SK-N-MC (cell line): ENCODE data around the gene MAML2.

Experiments used
- DNase-seq: peaks from one replicate; pipeline ENCODE4 v3.0.0-alpha.2; 2011; ENCODE audit warnings: low read depth, low spot score
- H3K27ac ChIP-seq: fragments of 200-600 bp; sonication (generic); 2 replicates; pipeline ENCODE4 v1.5.1; 2016; ENCODE audit warnings: mixed run types
- H3K36me3 ChIP-seq: fragments of 200-600 bp; sonication (generic); 2 replicates; pipeline ENCODE4 v1.6.1; 2017; ENCODE audit warnings: antibody characterized with exemption, low read length, mixed read lengths; ENCODE audit not compliant: insufficient read depth
- H3K4me3 ChIP-seq: fragments of 200-600 bp; sonication (generic); 2 replicates; pipeline ENCODE4 v1.5.1; 2016
- H3K9ac ChIP-seq: fragments of 200-600 bp; sonication (generic); 2 replicates; pipeline ENCODE4 v1.8.0; 2017; ENCODE audit warnings: mixed run types, mixed read lengths; ENCODE audit not compliant: insufficient read length
- H3K9me3 ChIP-seq: fragments of 200-600 bp; sonication (generic); 2 replicates; pipeline ENCODE4 v1.6.1; 2017; ENCODE audit warnings: low read depth, mild to moderate bottlenecking, antibody characterized with exemption, low read length, moderate library complexity, mixed read lengths
- EZH2 ChIP-seq: fragments of 200-600 bp; sonication (generic); IDR thresholded peaks from one replicate; pipeline ENCODE4 v1.6.1; 2017; ENCODE audit warnings: antibody characterized with exemption
- FOXP2 ChIP-seq: optimal IDR thresholded peaks from 2 replicates; pipeline ENCODE3; 2011; ENCODE audit warnings: mild to moderate bottlenecking, moderate library complexity; ENCODE audit not compliant: insufficient read depth; ENCODE audit errors: extremely low read length, control extremely low read depth
- POLR2AphosphoS5 ChIP-seq: IDR thresholded peaks from 2 replicates; pipeline ENCODE4 v1.6.1; 2012; ENCODE audit warnings: mild to moderate bottlenecking, low read depth, low read length, borderline replicate concordance

MAML2 gene

DNA sequence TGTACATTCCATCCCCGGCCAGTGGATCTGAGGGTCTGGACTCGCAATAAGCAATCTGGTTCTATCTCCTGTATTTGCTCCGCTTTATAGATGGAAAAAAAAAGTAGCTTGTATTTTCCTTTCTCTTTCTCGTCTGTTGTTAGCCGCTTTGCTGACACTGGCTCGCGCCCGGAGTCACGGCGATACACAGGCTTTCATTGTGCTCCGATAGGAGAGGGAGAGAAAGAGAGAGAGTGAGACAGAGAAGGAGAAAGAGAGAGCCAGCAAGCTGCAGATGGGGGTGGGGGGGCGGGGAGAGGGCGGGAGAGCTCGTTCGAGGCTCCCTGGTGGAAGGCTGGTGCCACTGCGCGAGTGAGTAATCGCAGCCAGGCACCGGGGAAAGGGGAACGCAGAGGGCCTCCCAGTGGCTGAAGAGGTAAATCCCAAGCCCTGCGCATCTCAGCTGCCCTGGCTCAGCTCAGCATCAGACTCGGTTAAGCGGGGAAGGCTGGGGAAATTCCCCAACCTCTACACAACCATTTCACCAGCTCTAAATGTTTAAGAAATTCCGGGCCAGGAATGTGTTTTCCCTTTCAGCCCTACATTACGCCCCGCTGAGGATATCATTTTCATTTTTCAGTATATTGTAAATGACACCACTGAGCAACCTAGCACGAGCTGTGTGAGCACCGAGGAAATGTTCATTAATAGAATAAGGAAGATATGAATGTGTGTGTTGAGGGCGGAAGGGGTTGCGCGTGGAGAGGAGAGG is at the start of gene MAML2:
Gene MAML2, minus strand, starts transcription at position 235 of the 751 bp plus-strand sequence. CDS start 1,300 bp downstream, outside the sequence.
- Histone ChIP-seq H3K4me3 (peak within 1 kb of the TSS; percentile 90), H3K27ac (no peak within 1 kb of the TSS), H3K36me3 (no peaks in the 10 kb centered on the region), H3K9ac (peak within 1 kb of the TSS; percentile 70), H3K9me3 (no peaks in the 10 kb centered on the region)
- no peak for TF ChIP-seq FOXP2
- no peak for TF ChIP-seq POLR2AphosphoS5
- TF ChIP-seq EZH2: no peak
- peak; percentile 47 for DNase-seq

- Histone ChIP-seq H3K9me3 (no peaks in the 10 kb centered on the region), H3K27ac (no peak overlapping the region), H3K4me3 (no peak overlapping the region), H3K36me3 (no peaks in the 10 kb centered on the region), H3K9ac (no peak overlapping the region)
- no peak for TF ChIP-seq POLR2AphosphoS5
- no peak for TF ChIP-seq EZH2
- TF ChIP-seq FOXP2: no peak
- DNase-seq: no peak
Observed at GRCh38 chr11:96391698-96392307, 48.8 kb upstream of the MAML2 start.

GRCh38 chr11:96390488-96390792 is 47.4 kb upstream of the MAML2 start:
- H3K9me3 ChIP-seq: no peaks in the 10 kb centered on the region
- H3K4me3 ChIP-seq: peak overlapping the region; percentile 92
- H3K9ac ChIP-seq: peak overlapping the region; percentile 83
- H3K36me3 ChIP-seq: no peaks in the 10 kb centered on the region
- no peak for TF ChIP-seq EZH2
- no peak for TF ChIP-seq POLR2AphosphoS5
- TF ChIP-seq FOXP2: no peak
- DNase-seq: no peak
- no peak overlapping the region for H3K27ac ChIP-seq

GRCh38 chr11:96389720-96390487 is 46.9 kb upstream of the MAML2 start, which contains the start of the genes CCDC82 and JRKL:
Gene CCDC82 (minus strand): TSS chr11:96389912. CDS start chr11:96384747, 5,165 bp downstream.
Gene JRKL (plus strand): TSS chr11:96390013. CDS start chr11:96390650, 637 bp downstream.
- DNase-seq: peak; percentile 30
- Histone ChIP-seq H3K27ac (no peak within 1 kb of the TSS), H3K9ac (peak within 1 kb of the TSS; percentile 83), H3K9me3 (no peaks in the 10 kb centered on the region), H3K4me3 (peak within 1 kb of the TSS; percentile 92), H3K36me3 (no peaks in the 10 kb centered on the region)
- TF ChIP-seq FOXP2 (no peak), POLR2AphosphoS5 (peak; percentile 91)

DNA sequence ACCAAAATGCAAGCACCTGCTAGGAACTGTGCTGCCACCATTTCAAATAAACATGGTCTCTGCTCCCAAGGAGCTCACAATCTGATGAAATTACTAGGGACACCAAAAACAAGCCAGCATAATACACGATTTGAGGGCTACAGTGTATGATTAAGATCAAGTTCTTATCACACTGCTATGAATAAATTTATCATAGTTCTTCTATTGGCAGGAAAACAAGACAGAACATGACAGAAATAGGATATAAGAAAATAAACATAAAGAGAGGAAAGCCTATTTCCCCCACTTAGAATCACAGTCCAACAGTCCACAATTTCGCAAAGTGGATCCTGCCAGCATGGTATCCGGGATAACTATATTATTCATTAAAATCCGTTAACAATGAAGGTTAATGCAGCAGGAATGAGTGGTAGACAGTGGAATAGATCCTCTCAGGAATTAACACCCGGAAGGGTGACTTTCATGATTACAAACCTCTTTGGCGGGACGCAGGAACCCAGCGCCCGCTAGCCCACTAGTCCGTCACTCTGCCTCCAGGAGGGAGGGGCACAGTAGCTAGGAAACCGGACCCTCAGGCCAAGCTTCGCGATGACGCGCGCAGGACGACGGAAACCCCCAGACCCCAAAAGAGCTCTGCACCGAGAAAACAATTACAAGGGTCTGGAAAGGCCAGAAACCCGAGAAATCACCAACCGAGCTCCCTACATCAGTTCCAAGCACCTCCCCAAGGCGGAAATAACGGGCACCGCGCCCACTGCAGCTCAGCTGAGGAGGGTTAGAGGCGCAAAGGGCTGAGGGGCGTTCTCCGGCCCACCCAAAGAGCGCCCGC is 46.1 kb upstream of the MAML2 start:
- DNase-seq: no peak
- Histone ChIP-seq H3K9me3 (no peaks in the 10 kb centered on the region), H3K4me3 (peak overlapping the region; percentile 92), H3K9ac (peak overlapping the region; percentile 77), H3K36me3 (0 out of 2 replicates have a peak, but pooled peaks cover 3% of the 10 kb centered on the region), H3K27ac (no peak overlapping the region)
- TF ChIP-seq EZH2 (no peak), FOXP2 (peak; percentile 6), POLR2AphosphoS5 (no peak)

DNA sequence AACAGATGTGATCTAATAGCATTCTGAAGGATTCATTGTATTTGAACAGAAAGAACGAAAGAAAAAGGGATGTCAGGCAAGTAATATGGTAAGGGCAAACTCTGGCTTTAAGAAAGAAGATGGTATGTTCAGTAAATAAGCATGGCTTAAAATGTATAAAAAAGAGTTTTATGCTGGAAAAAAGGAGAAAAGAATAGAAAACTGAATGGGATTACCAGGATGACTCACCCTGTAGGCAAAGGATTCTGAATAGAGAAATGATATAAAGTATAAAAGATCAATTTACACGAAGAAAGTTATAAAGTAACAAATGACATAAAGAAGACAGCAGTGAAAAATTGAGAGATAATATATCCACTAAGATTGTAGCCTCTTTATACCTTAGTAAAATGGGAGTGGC is 42.2 kb upstream of the MAML2 start:
- Histone ChIP-seq H3K4me3 (no peak overlapping the region), H3K36me3 (peaks cover 14% of the 10 kb centered on the region), H3K9me3 (no peaks in the 10 kb centered on the region), H3K27ac (no peak overlapping the region), H3K9ac (no peak overlapping the region)
- no peak for DNase-seq
- TF ChIP-seq EZH2: no peak
- TF ChIP-seq FOXP2: no peak
- no peak for TF ChIP-seq POLR2AphosphoS5

DNA sequence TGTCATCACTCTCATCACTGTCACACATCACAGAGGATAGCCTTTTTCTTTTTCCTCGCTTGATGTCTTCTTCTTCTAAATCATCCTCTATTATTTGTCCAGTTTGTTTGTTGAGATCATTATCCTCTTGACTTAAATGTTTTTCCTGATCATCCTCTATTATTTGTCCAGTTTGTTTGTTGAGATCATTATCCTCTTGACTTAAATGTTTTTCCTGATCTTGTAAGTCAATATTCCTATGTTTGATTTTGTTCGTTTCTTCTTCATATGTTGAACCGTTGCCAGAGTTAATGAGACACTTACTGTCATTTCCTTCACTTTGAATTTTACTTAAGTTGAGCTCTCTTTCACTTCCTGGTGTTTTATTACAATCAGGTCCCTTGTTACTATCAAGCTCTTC is 41.2 kb upstream of the MAML2 start:
- peaks cover 14% of the 10 kb centered on the region for H3K36me3 ChIP-seq
- no peak overlapping the region for H3K9ac ChIP-seq
- no peak for DNase-seq
- no peak overlapping the region for H3K27ac ChIP-seq
- H3K4me3 ChIP-seq: no peak overlapping the region
- no peak for TF ChIP-seq EZH2
- no peak for TF ChIP-seq POLR2AphosphoS5
- no peak for TF ChIP-seq FOXP2
- H3K9me3 ChIP-seq: no peaks in the 10 kb centered on the region
